ENCODE results near the gene TRUB1.

- TF ChIP-seq CTCF (IDR thresholded peaks at IDR 0.05; ENCODE audit: low read length), result no peak
- TF ChIP-seq EZH2 (optimal IDR thresholded peaks at IDR 0.05; ENCODE audit: low read depth, low read length), result no peak
Measured at GRCh38 chr10:114894911-114895310, 43.1 kb upstream of the TRUB1 start.
